SK-N-SH (cell line): ENCODE results near the gene BRD9. TPM values are rescaled to one million over a fixed set of nuclear protein-coding genes. Genes with fewer than 3 reads are reported as not detected.

Source experiments
- CTCF ChIA-PET: fragments of 300-600, 350-600 bp; formaldehyde crosslinking; extraction: SDS; loops from one replicate; lab custom pipeline; 2021; lab: Yijun Ruan, JAX
- POLR2A ChIA-PET: fragments of 350-600 bp; sonication (Branson Sonifier 250); formaldehyde crosslinking; extraction: SDS; loops from one replicate; lab custom pipeline; 2020; ENCODE audit warnings: antibody characterized with exemption, inconsistent platforms; lab: Yijun Ruan, JAX
- DNase-seq: peaks from one replicate; pipeline ENCODE4 v3.0.0; 2012
- H2AFZ ChIP-seq: fragments of 200-600 bp; sonication (generic); 2 replicates; pipeline ENCODE4 v1.8.1; 2016; ENCODE audit warnings: antibody characterized with exemption, mild to moderate bottlenecking, low read depth
- H3F3A ChIP-seq: fragments of 200-600 bp; sonication (generic); replicated peaks from 2 replicates; pipeline ENCODE3; 2016; ENCODE audit warnings: antibody characterized with exemption, mild to moderate bottlenecking; ENCODE audit not compliant: insufficient read depth
- H3K27ac ChIP-seq, 2 experiments: fragments of 200-500 bp in 1 of 2; fragments of 200-600 bp in 1 of 2; sonication (Bioruptor generic) in 1 of 2; sonication (generic), shearing (Covaris generic) in 1 of 2; 2 replicates each; pipeline versions ENCODE4 v1.5.1 to v1.6.1; 2014 to 2016; ENCODE audit warnings: low read depth in 2 of 2, inconsistent platforms in 1 of 2, low read length in 1 of 2, mild to moderate bottlenecking in 1 of 2, mixed read lengths in 1 of 2
- H3K27me3 ChIP-seq: fragments of 200-600 bp; sonication (generic), shearing (Covaris generic); 2 replicates; pipeline ENCODE4 v1.6.1; 2016; ENCODE audit warnings: mixed run types; ENCODE audit not compliant: insufficient read depth
- H3K36me3 ChIP-seq, 2 experiments: fragments of 200-500 bp in 1 of 2; fragments of 200-600 bp in 1 of 2; sonication (Bioruptor generic) in 1 of 2; sonication (generic) in 1 of 2; replicated peaks in 1 of 2; 2 replicates each; pipeline versions ENCODE3 to v1.5.1; 2014 to 2016; ENCODE audit warnings: low read length in 1 of 2, mild to moderate bottlenecking in 1 of 2; ENCODE audit not compliant: insufficient read depth in 2 of 2, control insufficient read depth in 1 of 2
- H3K4me1 ChIP-seq, 2 experiments: fragments of 200-500 bp in 1 of 2; fragments of 200-600 bp in 1 of 2; sonication (Bioruptor generic) in 1 of 2; sonication (generic), shearing (Covaris generic) in 1 of 2; 2 replicates each; pipeline versions ENCODE4 v1.5.1 to v1.6.1; 2014 to 2016; ENCODE audit warnings: low read depth in 1 of 2, low read length in 1 of 2, mixed run types in 1 of 2; ENCODE audit not compliant: insufficient read depth in 2 of 2, control insufficient read depth in 1 of 2
- H3K4me2 ChIP-seq: fragments of 200-600 bp; sonication (generic), shearing (Covaris generic); 2 replicates; pipeline ENCODE4 v1.6.1; 2017; ENCODE audit warnings: mixed run types
- H3K4me3 ChIP-seq, 2 experiments: fragments of 200-500 bp in 1 of 2; fragments of 200-600 bp in 1 of 2; sonication (Bioruptor generic) in 1 of 2; sonication (generic), shearing (Covaris generic) in 1 of 2; 2 replicates each; pipeline versions ENCODE4 v1.5.1 to v1.8.1; 2014 to 2016; ENCODE audit warnings: low read depth in 2 of 2, inconsistent platforms in 1 of 2, low read length in 1 of 2, mild to moderate bottlenecking in 1 of 2, mixed read lengths in 1 of 2, moderate library complexity in 1 of 2
- H3K79me2 ChIP-seq: fragments of 200-600 bp; sonication (generic); 2 replicates; pipeline ENCODE4 v1.8.1; 2017; ENCODE audit warnings: mild to moderate bottlenecking; ENCODE audit not compliant: insufficient read depth
- H3K9ac ChIP-seq: fragments of 200-600 bp; sonication (generic); 2 replicates; pipeline ENCODE4 v1.6.1; 2017; ENCODE audit warnings: mixed run types
- H3K9me2 ChIP-seq: fragments of 200-600 bp; sonication (generic); 2 replicates; pipeline ENCODE4 v1.6.1; 2017; ENCODE audit warnings: mixed run types
- H3K9me3 ChIP-seq: fragments of 200-600 bp; sonication (generic); 2 replicates; pipeline ENCODE4 v1.6.1; 2017; ENCODE audit warnings: mixed run types, mild to moderate bottlenecking, moderate library complexity
- H4K20me1 ChIP-seq: fragments of 200-600 bp; sonication (generic); 2 replicates; pipeline ENCODE4 v1.6.1; 2017; ENCODE audit warnings: mild to moderate bottlenecking, mixed run types; ENCODE audit not compliant: insufficient read depth
- CHD2 ChIP-seq: fragments of 150-350 bp; IDR thresholded peaks from 2 replicates; pipeline ENCODE4 v1.6.1; 2018; ENCODE audit warnings: low read length; ENCODE audit not compliant: partially characterized antibody
- FOXJ3 ChIP-seq: sonication (generic); formaldehyde crosslinking; IDR thresholded peaks from 2 replicates; pipeline ENCODE4 v1.5.1; 2020; ENCODE audit warnings: mild to moderate bottlenecking, missing genetic modification reagents
- FOXM1 ChIP-seq: IDR thresholded peaks from 2 replicates; pipeline ENCODE4 v1.4.0; 2012; ENCODE audit warnings: low read depth, mild to moderate bottlenecking
- GATA2 ChIP-seq: sonication (generic); formaldehyde crosslinking; IDR thresholded peaks from 2 replicates; pipeline ENCODE4 v1.5.0; 2020; ENCODE audit warnings: mild to moderate bottlenecking, missing genetic modification reagents
- JUND ChIP-seq: IDR thresholded peaks from 2 replicates; pipeline ENCODE4 v1.4.0; 2012
- MEF2A ChIP-seq: IDR thresholded peaks from 2 replicates; pipeline ENCODE4 v1.4.0; 2012; ENCODE audit warnings: low read depth, borderline replicate concordance
- PBX3 ChIP-seq: IDR thresholded peaks from 2 replicates; pipeline ENCODE4; 2012
- RAD21 ChIP-seq: IDR thresholded peaks from 2 replicates; pipeline ENCODE4 v1.6.1; 2012; ENCODE audit warnings: mild to moderate bottlenecking, low read length
- RCOR1 ChIP-seq: fragments of 150-350 bp; IDR thresholded peaks from 2 replicates; pipeline ENCODE4 v1.6.1; 2017; ENCODE audit warnings: antibody characterized with exemption, low read length
- WGBS: methylation state at CpG from one replicate; pipeline ENCODE4 v1.1.6; 2017; ENCODE audit warnings: low lambda C conversion rate; 5-methylcytosine and 5-hydroxymethylcytosine counted together
- polyA plus RNA-seq, 3 experiments: library from polyadenylated mRNA; depleted of rRNA; stranded (reverse); fragments of >200 nt; gene quantifications; 2 replicates each; pipeline ENCODE4 v1.2.3, GENCODE V29; 2012
- TF ChIP-seq, protein P1 (sequence below): IDR thresholded peaks from 2 replicates; pipeline ENCODE4 v1.6.1; 2012; ENCODE audit warnings: mild to moderate bottlenecking, low read depth, low read length, moderate library complexity
- TF ChIP-seq, protein P2 (sequence below): fragments of 150-350 bp; IDR thresholded peaks from 2 replicates; pipeline ENCODE4 v1.6.1; 2017; ENCODE audit warnings: antibody characterized with exemption, low read length, low read depth, borderline replicate concordance
- TF ChIP-seq, protein P3 (sequence below): fragments of 150-350 bp; IDR thresholded peaks from 2 replicates; pipeline ENCODE4 v1.6.1; 2016; ENCODE audit warnings: mild to moderate bottlenecking, low read depth, low read length

BRD9 gene
- polyA plus RNA-seq, 1 of the 3 experiments (the other 2 are of a cell fraction) = 19.5 TPM

- TF ChIP-seq, protein P1, sequence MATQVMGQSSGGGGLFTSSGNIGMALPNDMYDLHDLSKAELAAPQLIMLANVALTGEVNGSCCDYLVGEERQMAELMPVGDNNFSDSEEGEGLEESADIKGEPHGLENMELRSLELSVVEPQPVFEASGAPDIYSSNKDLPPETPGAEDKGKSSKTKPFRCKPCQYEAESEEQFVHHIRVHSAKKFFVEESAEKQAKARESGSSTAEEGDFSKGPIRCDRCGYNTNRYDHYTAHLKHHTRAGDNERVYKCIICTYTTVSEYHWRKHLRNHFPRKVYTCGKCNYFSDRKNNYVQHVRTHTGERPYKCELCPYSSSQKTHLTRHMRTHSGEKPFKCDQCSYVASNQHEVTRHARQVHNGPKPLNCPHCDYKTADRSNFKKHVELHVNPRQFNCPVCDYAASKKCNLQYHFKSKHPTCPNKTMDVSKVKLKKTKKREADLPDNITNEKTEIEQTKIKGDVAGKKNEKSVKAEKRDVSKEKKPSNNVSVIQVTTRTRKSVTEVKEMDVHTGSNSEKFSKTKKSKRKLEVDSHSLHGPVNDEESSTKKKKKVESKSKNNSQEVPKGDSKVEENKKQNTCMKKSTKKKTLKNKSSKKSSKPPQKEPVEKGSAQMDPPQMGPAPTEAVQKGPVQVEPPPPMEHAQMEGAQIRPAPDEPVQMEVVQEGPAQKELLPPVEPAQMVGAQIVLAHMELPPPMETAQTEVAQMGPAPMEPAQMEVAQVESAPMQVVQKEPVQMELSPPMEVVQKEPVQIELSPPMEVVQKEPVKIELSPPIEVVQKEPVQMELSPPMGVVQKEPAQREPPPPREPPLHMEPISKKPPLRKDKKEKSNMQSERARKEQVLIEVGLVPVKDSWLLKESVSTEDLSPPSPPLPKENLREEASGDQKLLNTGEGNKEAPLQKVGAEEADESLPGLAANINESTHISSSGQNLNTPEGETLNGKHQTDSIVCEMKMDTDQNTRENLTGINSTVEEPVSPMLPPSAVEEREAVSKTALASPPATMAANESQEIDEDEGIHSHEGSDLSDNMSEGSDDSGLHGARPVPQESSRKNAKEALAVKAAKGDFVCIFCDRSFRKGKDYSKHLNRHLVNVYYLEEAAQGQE = no peak
- TF ChIP-seq RAD21 = no peak
- no peak for TF ChIP-seq GATA2 (CRISPR knock-in tag)
- TF ChIP-seq FOXM1 = no peak
- no peak for TF ChIP-seq RCOR1
- TF ChIP-seq, protein P2, sequence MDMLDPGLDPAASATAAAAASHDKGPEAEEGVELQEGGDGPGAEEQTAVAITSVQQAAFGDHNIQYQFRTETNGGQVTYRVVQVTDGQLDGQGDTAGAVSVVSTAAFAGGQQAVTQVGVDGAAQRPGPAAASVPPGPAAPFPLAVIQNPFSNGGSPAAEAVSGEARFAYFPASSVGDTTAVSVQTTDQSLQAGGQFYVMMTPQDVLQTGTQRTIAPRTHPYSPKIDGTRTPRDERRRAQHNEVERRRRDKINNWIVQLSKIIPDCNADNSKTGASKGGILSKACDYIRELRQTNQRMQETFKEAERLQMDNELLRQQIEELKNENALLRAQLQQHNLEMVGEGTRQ = no peak
- TF ChIP-seq JUND = no peak
- TF ChIP-seq CHD2 = no peak
- no peak for TF ChIP-seq MEF2A
- TF ChIP-seq, protein P3, sequence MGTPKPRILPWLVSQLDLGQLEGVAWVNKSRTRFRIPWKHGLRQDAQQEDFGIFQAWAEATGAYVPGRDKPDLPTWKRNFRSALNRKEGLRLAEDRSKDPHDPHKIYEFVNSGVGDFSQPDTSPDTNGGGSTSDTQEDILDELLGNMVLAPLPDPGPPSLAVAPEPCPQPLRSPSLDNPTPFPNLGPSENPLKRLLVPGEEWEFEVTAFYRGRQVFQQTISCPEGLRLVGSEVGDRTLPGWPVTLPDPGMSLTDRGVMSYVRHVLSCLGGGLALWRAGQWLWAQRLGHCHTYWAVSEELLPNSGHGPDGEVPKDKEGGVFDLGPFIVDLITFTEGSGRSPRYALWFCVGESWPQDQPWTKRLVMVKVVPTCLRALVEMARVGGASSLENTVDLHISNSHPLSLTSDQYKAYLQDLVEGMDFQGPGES = no peak
Measured at GRCh38 chr5:909086-909485, 16.5 kb upstream of the BRD9 start (continued).

GRCh38 chr5:908172-908571, 15.6 kb upstream of the BRD9 start:
- H2AFZ ChIP-seq = no peak overlapping the region
- TF ChIP-seq FOXJ3 (CRISPR knock-in tag) = no peak
- TF ChIP-seq PBX3 = no peak
- TF ChIP-seq, all 33 proteins: peak for 0
- Histone ChIP-seq H3K36me3 (peaks cover 7 to 50% of the 10 kb centered on the region in 2 experiments), H3K79me2 (no peaks in the 10 kb centered on the region; the same call in 1 of the 2 replicates), H3K9ac (no peak overlapping the region), H3K27me3 (no peaks in the 10 kb centered on the region), H3K4me2 (no peak overlapping the region), H3K9me2 (no peaks in the 10 kb centered on the region), H4K20me1 (no peaks in the 10 kb centered on the region), H3K9me3 (no peaks in the 10 kb centered on the region), H3K4me3 (no peak overlapping the region), H3K27ac (no peak overlapping the region), H3F3A (peaks cover 13% of the 10 kb centered on the region), H3K4me1 (peaks cover 0 to 5% of the 10 kb centered on the region in 2 experiments; a peak in 2 of 4 replicates)
- CTCF ChIA-PET = interaction anchor here (1.0 to 2.8 kb wide), 3 partner anchors 16 to 259 kb away, joined by 4 to 9 read pairs (median 4); no protein-coding TSS in a partner anchor
- 95% methylated on average over 16 of the region's 16 CpGs for WGBS
- POLR2A ChIA-PET = no interaction called here
- DNase-seq = no peak
